Measurements from ENCODE around the gene MZT2A. TPM values are rescaled to one million over a fixed set of nuclear protein-coding genes. Genes with fewer than 3 reads are reported as not detected.
"Not testable (repeated sequence)": the region's sequence is repeated elsewhere in the genome, so short reads cannot be mapped to it uniquely, and the experiment has no call there.

MZT2A gene
- total and polyA plus RNA-seq, 9 of the 15 experiments (the other 6 are each of a cell fraction or from before 2014, with no cell fraction given): 5.8 to 355 (median 101) TPM

DNA sequence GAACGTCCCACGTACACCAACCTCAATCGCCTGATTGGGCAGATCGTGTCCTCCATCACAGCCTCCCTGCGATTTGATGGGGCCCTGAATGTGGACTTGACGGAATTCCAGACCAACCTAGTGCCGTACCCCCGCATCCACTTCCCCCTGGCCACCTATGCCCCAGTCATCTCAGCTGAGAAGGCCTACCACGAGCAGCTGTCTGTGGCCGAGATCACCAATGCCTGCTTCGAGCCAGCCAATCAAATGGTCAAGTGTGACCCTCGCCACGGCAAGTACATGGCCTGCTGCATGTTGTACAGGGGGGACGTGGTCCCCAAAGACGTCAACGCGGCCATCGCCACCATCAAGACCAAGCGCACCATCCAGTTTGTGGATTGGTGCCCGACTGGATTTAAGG lies 11.8 kb downstream of the MZT2A start:
- H3K27me3 ChIP-seq (ENCODE audit: control insufficient read depth in 2 of 2, insufficient read depth in 2 of 2, low read length in 2 of 2); CTCF ChIA-PET (ENCODE audit: low intra/inter-chr PET ratio); H3K79me2 ChIP-seq (ENCODE audit: control insufficient read depth, insufficient read depth, low read length); H3K4me1 ChIP-seq (replicated peaks in 1 of 2; ENCODE audit: control insufficient read depth in 2 of 2, insufficient read depth in 2 of 2, low read length in 2 of 2); DNase-seq (ENCODE audit: extremely low read depth in 1 of 4, low spot score in 3 of 4); in situ Hi-C loops (cut with MboI); H4K20me1 ChIP-seq (replicated peaks; ENCODE audit: control insufficient read depth, insufficient read depth, low read length); FAIRE-seq; ATAC-seq; H3K4me2 ChIP-seq (ENCODE audit: insufficient read depth, low read length); BruUV-seq (replicated peaks); H3K4me3 ChIP-seq; POLR2A ChIA-PET; H3K27ac ChIP-seq (ENCODE audit: extremely low read depth, low read depth, low read length); H2AFZ ChIP-seq (ENCODE audit: low read depth, low read length); H3K9me3 ChIP-seq (replicated peaks; ENCODE audit: control insufficient read depth, insufficient read depth, low read depth, low read length); H3K9ac ChIP-seq (ENCODE audit: insufficient read depth in 1 of 2, low read depth in 2 of 2, low read length in 2 of 2); H3K9me1 ChIP-seq (ENCODE audit: control insufficient read depth, insufficient read depth, low read length): not testable (repeated sequence)
- TF ChIP-seq POLR2G (IDR thresholded peaks at IDR 0.05; ENCODE audit: low read depth, low read length): 0 out of 2 replicates have a peak, but pooled peaks have one; percentile 23
- 96% methylated on average over 13 of the region's 20 CpGs for WGBS (ENCODE audit: insufficient coverage, low coverage, missing lambda C conversion rate)
- intact Hi-C loops (cut with micrococcal nuclease): loop anchor here (10.0 kb wide), 1 partner anchor 1296 kb away; the partner anchor contains the start of genes MZT2B and SMPD4
- H3K36me3 ChIP-seq (ENCODE audit: control insufficient read depth, insufficient read depth, low read length): peaks cover 15% of the 10 kb centered on the region; the same call in 1 of the 3 replicates

DNA sequence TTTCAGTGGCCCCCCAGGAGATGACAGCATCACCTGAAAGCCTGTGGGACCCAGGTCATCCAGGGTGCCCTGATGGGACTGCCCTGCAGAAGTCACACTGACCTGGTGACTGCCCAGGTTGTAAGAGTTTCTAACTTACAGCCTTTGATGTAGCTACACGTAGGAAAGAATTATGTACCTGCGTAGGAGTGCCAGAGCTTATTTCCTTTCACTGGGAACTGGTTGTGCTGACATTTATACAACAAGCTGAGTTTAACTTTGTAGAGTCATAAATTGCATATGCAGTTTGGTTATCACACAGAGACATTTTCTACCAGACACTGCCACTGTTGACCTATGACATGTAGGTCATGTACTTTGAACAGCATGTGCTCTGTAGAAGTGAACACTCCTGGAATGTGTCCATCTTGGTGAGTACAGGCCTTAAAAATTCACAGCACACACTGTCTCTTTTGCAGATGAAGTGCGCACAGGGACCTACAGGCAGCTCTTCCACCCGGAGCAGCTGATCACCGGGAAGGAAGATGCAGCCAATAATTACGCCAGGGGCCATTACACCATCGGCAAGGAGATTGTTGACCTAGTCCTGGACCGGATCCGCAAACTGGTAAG lies 13.2 kb downstream of the MZT2A start:
- not testable (repeated sequence) for BruUV-seq (replicated peaks)
- ATAC-seq: peak; percentile 56
- peak; percentile 94 for FAIRE-seq

DNA sequence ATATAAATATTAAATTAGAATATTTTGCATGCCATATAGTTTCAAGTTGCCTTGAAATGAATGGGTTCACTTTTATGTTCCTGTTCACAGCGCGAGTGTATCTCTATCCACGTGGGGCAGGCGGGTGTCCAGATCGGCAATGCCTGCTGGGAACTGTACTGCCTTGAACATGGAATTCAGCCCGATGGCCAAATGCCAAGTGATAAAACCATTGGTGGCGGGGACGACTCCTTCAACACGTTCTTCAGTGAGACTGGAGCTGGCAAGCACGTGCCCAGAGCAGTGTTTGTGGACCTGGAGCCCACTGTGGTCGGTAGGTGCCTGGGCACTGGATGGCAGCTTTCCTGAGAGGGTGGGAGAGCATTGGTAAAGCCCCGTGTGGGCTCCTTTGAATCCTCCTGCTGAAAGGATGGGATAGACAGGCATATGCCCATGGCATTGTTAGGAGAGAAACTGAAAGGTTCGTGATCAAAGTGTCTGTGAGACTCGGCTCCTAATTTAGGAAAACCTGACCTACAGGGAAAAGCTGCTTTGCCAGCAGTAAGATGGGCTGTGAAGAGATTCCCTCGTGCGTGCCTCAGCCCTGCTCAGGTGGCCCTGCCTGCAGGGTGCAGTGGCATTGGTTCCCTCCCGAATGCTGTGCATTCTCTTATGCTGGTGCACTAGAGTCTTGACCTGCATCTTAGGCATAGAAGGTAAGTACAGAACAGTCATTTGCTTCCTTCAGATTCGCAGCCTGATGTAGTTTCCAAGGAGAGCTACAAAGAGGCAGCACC lies 13.9 kb downstream of the MZT2A start:
- H3K36me3 ChIP-seq (ENCODE audit: control insufficient read depth, insufficient read depth, low read length); DNase-seq (ENCODE audit: extremely low read depth in 1 of 4, low spot score in 3 of 4); H3K79me2 ChIP-seq (ENCODE audit: control insufficient read depth, insufficient read depth, low read length); CTCF ChIA-PET (ENCODE audit: low intra/inter-chr PET ratio); H3K9me1 ChIP-seq (ENCODE audit: control insufficient read depth, insufficient read depth, low read length); in situ Hi-C loops (cut with MboI); ATAC-seq; POLR2A ChIA-PET; H3K9ac ChIP-seq (ENCODE audit: insufficient read depth in 1 of 2, low read depth in 2 of 2, low read length in 2 of 2); H3K4me3 ChIP-seq; FAIRE-seq; H3K4me1 ChIP-seq (replicated peaks in 1 of 2; ENCODE audit: control insufficient read depth in 2 of 2, insufficient read depth in 2 of 2, low read length in 2 of 2); H3K9me3 ChIP-seq (replicated peaks; ENCODE audit: control insufficient read depth, insufficient read depth, low read depth, low read length); H3K4me2 ChIP-seq (ENCODE audit: insufficient read depth, low read length); intact Hi-C loops (cut with micrococcal nuclease); H2AFZ ChIP-seq (ENCODE audit: low read depth, low read length); H4K20me1 ChIP-seq (replicated peaks; ENCODE audit: control insufficient read depth, insufficient read depth, low read length); H3K27ac ChIP-seq (ENCODE audit: extremely low read depth, low read depth, low read length); BruUV-seq (replicated peaks); H3K27me3 ChIP-seq (ENCODE audit: control insufficient read depth in 2 of 2, insufficient read depth in 2 of 2, low read length in 2 of 2): not testable (repeated sequence)
- WGBS (ENCODE audit: insufficient coverage, low coverage, missing lambda C conversion rate): 79% methylated on average over 13 of the region's 18 CpGs

More for the DNA sequence above, 13.2 kb downstream of the MZT2A start:
- H3K27me3 ChIP-seq (ENCODE audit: control insufficient read depth in 2 of 2, insufficient read depth in 2 of 2, low read length in 2 of 2); H3K9me1 ChIP-seq (ENCODE audit: control insufficient read depth, insufficient read depth, low read length); H3K4me3 ChIP-seq; H3K4me1 ChIP-seq (replicated peaks in 1 of 2; ENCODE audit: control insufficient read depth in 2 of 2, insufficient read depth in 2 of 2, low read length in 2 of 2); in situ Hi-C loops (cut with MboI); H3K9ac ChIP-seq (ENCODE audit: insufficient read depth in 1 of 2, low read depth in 2 of 2, low read length in 2 of 2); H4K20me1 ChIP-seq (replicated peaks; ENCODE audit: control insufficient read depth, insufficient read depth, low read length); H3K9me3 ChIP-seq (replicated peaks; ENCODE audit: control insufficient read depth, insufficient read depth, low read depth, low read length); H3K79me2 ChIP-seq (ENCODE audit: control insufficient read depth, insufficient read depth, low read length); H3K4me2 ChIP-seq (ENCODE audit: insufficient read depth, low read length); H3K27ac ChIP-seq (ENCODE audit: extremely low read depth, low read depth, low read length); CTCF ChIA-PET (ENCODE audit: low intra/inter-chr PET ratio); POLR2A ChIA-PET; H2AFZ ChIP-seq (ENCODE audit: low read depth, low read length); intact Hi-C loops (cut with micrococcal nuclease); DNase-seq (ENCODE audit: extremely low read depth in 1 of 4, low spot score in 3 of 4): not testable (repeated sequence)
- peaks cover 10% of the 10 kb centered on the region; the same call in 1 of the 3 replicates for H3K36me3 ChIP-seq (ENCODE audit: control insufficient read depth, insufficient read depth, low read length)
- TF ChIP-seq CBFA2T3 (IDR thresholded peaks at IDR 0.05): peak; percentile 22; the same call in 1 of the 2 replicates
- WGBS (ENCODE audit: insufficient coverage, low coverage, missing lambda C conversion rate): 66% methylated on average over 9 of the region's 9 CpGs

Measured in K562 (cell line).